GM18526 (cell line): Measurements from ENCODE around the gene ZNF488.

ENCODE experiments used
- POLR2A ChIP-seq: IDR thresholded peaks from 3 replicates; pipeline ENCODE4 v1.6.1; 2011; ENCODE audit not compliant: insufficient read length; ENCODE audit errors: extremely low read depth

The ZNF488 gene

DNA sequence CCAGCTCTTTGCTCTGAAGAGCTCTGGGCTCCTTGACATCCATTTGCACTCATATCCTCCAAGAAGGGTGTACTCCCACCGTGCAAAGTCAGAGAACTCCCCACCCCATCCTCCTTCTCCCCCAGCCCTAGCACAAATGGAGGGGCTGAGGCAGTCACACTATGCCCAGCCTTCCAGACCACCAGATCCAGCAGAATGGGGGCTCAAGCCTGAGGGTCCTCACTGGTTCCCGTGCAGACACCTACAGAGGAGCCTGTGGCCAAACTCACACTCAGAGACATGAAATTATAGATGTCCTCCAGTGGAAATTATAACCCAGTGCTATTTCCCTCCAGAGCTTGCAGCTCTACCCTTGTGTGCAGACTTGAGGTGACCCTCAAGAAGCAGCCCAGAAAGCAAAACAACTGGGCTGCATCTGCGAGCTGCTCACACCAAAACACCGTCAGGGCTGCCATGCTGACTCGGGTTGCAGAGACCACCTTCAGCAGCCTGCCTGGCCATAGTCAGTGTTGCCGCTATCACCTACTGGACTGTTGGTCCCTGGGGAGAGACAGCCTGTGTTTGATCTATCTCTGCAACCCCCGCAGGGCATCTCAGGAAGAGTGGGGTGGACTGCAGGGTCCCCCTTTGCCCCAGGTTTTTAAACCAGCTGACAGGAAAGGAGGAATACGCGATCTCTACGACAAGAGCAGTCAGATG lies 7.4 kb downstream of the ZNF488 start:
- no peak for TF ChIP-seq POLR2A

DNA sequence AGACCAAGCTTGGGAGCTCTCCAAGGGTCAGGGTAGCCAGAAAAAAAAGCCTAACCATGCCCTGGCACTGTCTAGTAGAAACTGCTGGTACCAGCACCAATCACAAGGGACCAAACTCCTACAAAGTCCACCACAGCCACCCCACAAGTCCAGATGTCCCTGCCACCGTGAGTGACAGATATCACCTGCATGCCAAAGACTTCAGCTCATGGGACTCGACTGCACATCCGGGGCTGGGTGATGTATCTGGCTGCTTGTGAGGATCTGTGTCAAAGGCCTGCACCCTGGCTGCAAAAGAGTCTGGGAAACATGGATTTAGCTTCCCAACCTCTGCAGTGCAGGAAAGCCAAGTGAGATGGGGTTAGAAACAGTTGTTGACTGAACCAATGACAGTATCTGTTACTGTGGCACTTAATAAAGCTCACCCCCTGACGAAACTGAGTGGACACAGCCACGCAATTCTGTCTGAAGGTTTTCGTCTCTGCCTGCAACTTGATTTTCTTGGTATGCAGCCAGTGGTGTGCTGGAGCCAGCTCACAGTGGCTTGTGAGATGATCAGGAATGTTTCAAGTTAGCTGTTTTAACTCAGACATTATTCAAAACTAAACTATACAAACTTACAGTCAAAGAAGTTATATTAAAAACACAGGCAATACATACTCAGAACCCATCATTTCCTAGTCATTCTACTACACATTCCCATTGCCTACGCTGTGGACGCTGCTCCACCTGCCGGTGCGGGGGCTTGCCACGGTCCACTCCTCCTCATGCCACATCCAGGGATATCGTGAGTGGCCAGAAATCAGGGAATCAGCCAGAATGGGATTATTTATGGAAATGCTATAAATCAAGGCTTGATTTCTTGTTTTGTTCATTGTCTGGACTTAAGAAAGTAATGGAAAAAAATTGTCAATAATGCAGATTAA lies 9.2 kb downstream of the ZNF488 start:
- TF ChIP-seq POLR2A: no peak

DNA sequence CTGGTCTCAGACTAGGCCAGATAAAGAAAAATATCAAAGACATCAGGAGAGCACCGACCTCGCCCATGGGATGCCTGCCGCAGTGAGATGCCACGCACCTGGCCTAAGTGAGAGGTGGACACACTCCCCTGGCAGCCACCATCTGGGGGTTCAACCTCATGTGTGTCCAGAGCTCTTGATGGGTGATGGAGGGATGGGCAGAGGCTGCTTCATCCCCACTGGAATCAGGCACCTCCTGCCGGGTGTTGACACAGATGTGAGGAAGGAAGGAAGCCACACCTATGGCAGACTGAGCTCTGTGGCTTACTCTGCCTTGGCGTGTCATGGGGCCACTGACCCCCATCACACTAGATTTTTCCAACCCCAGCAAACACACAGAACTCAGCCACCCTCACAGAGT lies 11.4 kb downstream of the ZNF488 start:
- no peak for TF ChIP-seq POLR2A

DNA sequence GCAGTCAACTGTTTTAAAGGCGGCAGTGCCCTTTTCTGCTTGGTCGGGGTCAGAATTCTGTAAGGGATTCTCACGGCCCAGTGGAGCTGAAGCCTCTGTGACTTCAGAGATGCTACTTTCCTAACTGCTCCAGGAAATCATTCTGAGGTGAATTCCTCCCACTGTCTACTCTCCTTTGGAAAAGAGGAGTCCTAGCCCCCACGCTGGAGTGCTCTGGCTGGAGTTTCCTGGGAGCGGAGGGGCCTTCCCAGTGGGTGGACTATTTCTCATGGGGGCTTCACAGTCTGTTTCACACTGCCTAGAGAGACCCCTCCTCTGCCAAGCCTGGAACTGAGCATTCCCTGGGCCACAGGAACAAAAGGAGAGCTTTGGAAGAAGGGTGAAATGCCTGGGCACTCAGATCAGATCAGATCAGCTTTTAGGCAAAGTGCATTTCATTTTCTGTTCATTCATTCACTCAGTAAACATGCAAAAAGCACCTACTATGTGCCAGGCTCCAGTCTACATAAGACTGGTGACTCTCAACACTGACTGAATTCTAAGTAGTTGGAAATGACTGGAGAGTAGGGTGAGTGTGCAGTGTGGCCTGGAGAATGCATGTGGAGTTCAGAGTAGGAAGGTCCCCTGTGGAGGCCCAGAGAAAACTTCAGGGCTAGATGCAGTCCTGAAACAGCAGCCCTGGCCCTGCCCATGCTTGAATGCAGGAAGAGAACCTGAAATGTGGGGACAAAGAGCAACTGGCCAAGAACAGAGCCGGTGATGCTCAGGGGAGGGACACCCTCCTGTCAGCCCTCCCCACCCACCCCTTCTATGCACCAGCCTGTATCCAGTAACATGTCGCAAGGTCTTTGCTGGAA lies 12.2 kb downstream of the ZNF488 start:
- no peak for TF ChIP-seq POLR2A

DNA sequence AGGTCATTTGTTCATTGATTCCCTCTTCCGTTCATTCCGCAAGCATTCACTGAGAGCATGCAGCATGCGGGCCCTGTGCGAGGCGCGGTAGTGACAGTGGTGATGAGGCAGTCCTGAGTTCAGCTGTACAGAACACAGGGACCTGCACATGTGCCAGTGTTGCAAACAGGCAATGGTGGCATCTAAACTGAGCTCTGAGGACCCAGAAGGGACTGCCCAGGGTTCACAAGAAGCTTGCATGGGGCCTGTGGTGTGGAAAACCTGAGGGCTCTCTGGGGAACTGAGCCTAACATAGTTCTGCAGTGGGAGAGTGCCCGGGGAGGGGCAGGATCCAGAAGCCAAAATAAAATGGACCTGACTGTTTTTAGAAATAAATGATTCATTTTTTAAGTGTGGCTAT lies 13.2 kb downstream of the ZNF488 start:
- no peak for TF ChIP-seq POLR2A

DNA sequence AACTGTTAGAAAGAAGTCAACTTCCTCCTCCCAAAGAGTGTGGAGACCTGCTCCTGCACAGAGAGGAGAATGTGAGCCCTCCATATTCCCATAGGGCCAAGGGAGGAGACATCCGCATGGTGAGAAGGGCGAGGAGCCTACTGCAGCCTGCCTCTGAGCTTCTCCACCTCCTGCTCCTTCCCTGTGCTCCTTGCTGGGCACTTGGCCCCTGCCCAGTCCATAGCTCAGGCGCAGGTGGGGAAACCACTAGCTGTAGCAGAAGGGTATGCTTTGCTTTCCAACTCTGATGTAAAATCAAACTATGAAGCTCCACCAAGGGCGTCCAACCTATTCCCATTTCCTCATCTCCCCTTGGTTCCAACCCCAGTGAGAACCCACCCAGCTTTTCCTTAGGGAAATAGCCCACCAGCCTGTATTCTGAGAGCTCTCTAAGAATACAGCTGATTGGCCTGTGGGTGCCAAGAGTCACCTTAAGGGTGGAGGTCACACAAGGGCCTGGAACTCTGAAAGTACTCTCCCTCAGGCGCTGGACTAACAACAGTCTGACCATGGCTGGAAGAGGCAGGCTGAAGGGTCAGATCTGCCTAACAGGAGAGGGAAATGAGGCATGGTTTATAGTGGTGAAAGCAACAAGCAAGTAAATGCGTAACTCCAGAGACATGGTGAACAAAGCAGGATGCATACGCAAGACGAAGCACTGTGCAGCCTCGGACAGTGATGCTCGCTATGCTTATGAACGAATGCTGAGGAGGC lies 13.9 kb downstream of the ZNF488 start:
- TF ChIP-seq POLR2A: no peak

DNA sequence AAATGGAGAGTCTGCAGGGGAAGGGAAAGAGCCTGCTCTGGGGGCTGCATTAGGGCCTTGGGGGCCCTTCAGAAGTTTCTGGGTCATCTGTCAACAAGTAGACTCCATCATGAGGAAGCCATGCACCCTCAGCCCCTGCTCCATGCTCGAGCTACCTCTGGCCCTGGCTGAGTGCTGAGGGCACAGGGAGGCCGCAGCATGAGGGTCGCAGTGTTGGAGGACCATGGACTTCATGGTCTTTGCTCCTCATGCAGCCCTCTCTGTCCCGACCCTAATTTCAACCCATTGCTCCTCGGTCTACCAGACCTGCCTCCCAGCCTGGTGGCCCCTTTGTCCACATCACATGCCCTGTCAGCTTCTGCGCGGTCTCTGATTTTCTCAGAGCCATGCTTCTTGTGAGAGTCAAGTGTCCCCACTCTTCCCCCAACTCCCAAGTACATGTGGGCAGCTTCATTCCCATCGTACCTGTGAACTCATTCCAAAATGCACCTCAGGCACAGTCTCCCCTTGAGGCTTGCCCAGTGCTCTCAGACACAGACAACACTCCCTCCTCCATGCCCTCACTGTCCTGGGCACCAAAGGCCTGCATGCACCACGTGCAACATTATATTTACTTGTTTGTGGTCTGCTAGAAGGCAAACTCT lies 14.7 kb downstream of the ZNF488 start:
- TF ChIP-seq POLR2A: no peak

DNA sequence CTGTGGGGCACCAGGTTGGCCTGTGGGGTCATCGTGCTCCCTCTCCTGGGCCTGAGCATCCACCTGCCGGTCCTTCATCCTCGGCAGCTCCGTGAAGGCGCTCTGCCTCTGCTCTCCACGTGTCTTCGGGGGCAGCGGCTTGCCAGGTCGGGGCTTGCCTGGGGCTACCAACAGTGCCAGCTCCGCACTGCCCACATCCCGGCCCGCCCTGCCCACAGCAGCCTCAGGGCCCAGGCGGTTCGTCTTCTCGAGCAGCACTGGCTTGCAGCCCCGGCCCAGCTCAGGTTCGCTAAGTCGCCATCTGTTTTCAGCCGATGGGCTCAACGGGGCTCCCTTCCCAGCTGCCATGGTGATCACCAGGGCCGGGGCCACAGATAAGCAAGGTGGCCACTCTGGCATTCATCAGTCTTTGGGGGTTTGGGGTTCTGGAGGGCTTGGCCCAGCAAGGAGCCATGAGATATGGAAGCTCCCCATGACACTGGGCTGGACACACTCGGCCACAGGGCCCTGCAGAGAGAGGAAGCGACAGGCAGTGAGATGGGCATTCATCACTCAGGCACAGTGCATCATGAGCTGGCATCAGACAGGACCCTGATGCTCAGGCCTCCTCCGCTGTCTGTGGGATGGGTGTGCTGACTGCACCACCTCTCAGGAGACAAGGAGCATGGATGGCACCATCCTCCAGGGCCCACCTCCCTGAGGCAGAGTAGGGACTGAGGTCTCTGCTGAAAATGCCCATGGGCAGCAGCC lies 15.5 kb downstream of the ZNF488 start:
- no peak for TF ChIP-seq POLR2A

DNA sequence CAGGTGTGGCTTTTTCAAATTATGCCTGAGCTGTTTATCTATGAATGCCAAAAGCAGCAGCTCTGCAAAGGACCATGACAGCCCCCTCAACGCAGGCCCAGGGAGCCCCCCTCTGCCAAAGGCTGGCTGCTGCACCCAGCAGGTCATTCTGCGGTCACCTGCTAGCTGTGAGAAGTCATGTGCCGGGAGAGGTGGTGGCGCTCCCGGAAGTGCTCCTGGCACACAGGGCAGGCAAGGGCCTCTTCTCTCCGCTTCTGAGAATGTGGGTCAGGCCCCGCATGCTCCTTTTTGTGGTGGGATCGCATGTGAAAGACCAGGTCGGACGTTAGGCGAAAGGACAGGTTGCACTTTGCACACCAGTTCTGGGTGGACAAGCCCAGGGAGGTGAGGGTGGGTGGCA lies 16.4 kb downstream of the ZNF488 start:
- no peak for TF ChIP-seq POLR2A

DNA sequence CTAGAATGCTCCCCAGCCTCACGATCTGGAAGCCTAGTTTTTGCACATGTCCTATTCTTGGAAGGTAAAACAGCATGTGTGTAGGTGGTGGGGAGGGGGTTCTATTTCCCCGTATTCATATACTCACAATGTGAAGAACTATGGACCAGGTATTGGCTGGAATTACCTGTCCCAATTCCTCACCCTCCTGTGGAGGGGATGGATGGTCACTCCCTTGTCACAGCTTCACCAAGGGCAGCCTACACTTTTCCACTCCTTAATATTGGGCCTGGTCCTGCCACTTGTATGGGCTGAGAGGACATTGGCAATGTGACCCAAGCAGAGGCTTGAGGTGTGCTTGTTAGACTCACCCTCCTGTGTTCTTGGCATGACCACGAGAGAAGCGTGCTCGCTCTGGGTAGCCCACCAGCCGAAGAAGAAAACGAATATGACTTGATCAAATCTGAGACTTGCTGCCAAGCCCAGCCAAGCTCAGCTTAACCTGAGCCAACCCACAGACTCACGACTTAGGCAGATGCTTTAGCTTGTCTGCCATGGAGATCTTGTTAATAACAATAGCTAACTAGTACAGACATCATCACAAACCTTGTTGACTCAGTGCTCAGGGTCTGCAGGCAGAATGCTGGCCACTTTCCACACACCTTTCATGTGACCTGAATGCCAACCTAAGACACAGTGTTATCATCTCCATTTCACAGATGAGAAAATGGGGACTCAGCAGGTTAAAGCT lies 17.2 kb downstream of the ZNF488 start:
- TF ChIP-seq POLR2A: no peak

DNA sequence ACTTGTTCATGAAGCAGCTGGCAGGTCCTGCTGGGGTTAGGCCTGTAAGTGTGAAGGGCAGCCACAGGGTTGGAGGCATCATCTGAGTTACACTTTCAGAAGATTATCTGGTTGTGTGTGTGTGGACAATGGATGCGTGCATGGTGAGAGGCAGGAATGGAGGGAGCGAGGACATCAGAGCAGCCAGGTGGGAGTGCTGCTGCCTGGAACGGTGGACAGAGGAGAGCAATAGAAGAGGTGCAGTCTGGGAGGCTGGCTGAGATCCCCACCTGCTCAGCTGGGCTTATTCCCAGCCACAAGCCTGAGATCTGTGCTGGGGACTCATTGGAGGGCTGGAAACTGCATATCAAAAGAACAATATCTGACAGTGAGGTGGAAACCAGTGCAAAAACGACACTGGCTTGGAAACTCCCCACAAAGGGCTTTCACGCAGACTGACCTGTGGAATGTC lies 17.9 kb downstream of the ZNF488 start:
- TF ChIP-seq POLR2A: no peak

DNA sequence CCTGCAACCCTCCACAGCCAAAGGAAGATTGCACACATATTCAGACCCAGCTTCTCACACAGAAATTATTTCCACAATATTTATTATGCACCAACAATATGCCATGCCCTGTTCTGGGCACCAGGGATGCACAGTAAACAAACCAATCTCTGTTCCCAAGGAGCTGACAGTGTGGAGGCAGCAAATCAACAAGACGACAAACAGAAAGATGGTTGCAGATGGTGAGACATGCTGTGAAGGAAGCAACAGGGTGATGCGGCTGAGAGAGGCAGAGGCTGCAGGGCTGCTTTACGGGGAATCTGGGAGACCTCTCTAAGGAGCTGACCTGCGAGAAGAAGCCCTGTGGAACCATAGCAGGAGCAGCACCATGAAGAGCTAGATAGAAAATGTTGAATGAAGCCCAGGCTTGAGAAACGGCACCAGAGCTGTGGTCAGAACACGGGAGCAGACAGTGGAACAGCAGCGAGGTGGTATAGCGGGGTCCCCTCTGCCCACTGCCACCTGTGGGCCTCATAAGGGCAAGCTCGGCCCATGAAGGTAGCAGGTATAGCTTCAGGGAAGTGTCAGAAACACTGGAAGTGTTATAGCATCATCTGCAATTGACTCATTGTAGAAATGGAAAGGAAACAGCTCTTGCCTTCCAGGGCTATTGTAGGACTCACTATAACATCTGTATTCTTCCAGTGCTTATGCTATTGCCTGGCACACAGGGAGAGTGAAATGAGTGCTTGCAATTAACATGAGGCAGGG lies 18.5 kb downstream of the ZNF488 start:
- no peak for TF ChIP-seq POLR2A
